Parathyroid adenoma (tissue), 2 donors: Measurements from ENCODE around the gene RASSF1.

Experiments used
- H2AFZ ChIP-seq: fragments of 300-600 bp; sonication (generic); one replicate; pipeline ENCODE4 v1.7.0; 2017; ENCODE audit warnings: antibody characterized with exemption, mild to moderate bottlenecking
- H3K27ac ChIP-seq: fragments of 300-600 bp; sonication (generic); one replicate; pipeline ENCODE4 v1.7.0; 2017
- H3K27me3 ChIP-seq: fragments of 300-600 bp; sonication (generic); one replicate; pipeline ENCODE4 v1.7.0; 2017; ENCODE audit warnings: low read length; ENCODE audit not compliant: control insufficient read depth, insufficient read depth
- H3K36me3 ChIP-seq: fragments of 300-600 bp; sonication (generic); one replicate; pipeline ENCODE4 v1.7.0; 2017; ENCODE audit warnings: low read length; ENCODE audit not compliant: control insufficient read depth, insufficient read depth
- H3K4me1 ChIP-seq: fragments of 300-600 bp; sonication (generic); one replicate; pipeline ENCODE4 v1.7.0; 2017; ENCODE audit warnings: control low read depth
- H3K4me2 ChIP-seq: fragments of 300-600 bp; sonication (generic); one replicate; pipeline ENCODE4 v1.7.0; 2017; ENCODE audit warnings: low read length
- H3K4me3 ChIP-seq: fragments of 300-600 bp; sonication (generic); one replicate; pipeline ENCODE4 v1.7.0; 2017; ENCODE audit warnings: low read depth, low read length
- H3K79me2 ChIP-seq: fragments of 300-600 bp; sonication (generic); one replicate; pipeline ENCODE4 v1.7.0; 2017; ENCODE audit warnings: control low read depth
- H3K9ac ChIP-seq: fragments of 300-600 bp; sonication (generic); one replicate; pipeline ENCODE4 v1.7.0; 2017; ENCODE audit warnings: mild to moderate bottlenecking
- H3K9me3 ChIP-seq: fragments of 300-600 bp; sonication (generic); one replicate; pipeline ENCODE4 v1.7.0; 2017; ENCODE audit warnings: low read length; ENCODE audit not compliant: control insufficient read depth
- CTCF ChIP-seq: fragments of 300-600 bp; sonication (generic); IDR thresholded peaks from one replicate; pipeline ENCODE4 v1.7.0; 2017; ENCODE audit warnings: antibody characterized with exemption, mild to moderate bottlenecking
- donor health status: primary hyperparathyroidism.

RASSF1 gene

GRCh38 chr3:50299929-50300680 is 40.5 kb downstream of the RASSF1 start:
- TF ChIP-seq CTCF, result no peak
- Histone ChIP-seq H2AFZ (peak overlapping the region; percentile 89), H3K9ac (no peak overlapping the region), H3K4me2 (peak overlapping the region; percentile 64), H3K9me3 (no peaks in the 10 kb centered on the region), H3K4me3 (peak overlapping the region; percentile 69), H3K79me2 (peaks cover 2% of the 10 kb centered on the region), H3K27ac (peak overlapping the region; percentile 82), H3K4me1 (peaks cover 17% of the 10 kb centered on the region), H3K36me3 (no peaks in the 10 kb centered on the region), H3K27me3 (no peaks in the 10 kb centered on the region)

GRCh38 chr3:50299638-50299928 is 41.1 kb downstream of the RASSF1 start:
- Histone ChIP-seq H3K4me1 (peaks cover 17% of the 10 kb centered on the region), H3K9me3 (no peaks in the 10 kb centered on the region), H3K9ac (no peak overlapping the region), H2AFZ (peak overlapping the region; percentile 89), H3K4me3 (peak overlapping the region; percentile 69), H3K4me2 (peak overlapping the region; percentile 64), H3K36me3 (no peaks in the 10 kb centered on the region), H3K27ac (peak overlapping the region; percentile 82), H3K79me2 (peaks cover 2% of the 10 kb centered on the region), H3K27me3 (no peaks in the 10 kb centered on the region)
- TF ChIP-seq CTCF, result no peak

GRCh38 chr3:50298836-50299637 is 41.6 kb downstream of the RASSF1 start, which contains the start of the genes HYAL3 and NAA80:
TSS of gene HYAL3 (minus strand) at chr3:50299405. CDS start at chr3:50295602, 3,803 bp downstream.
TSS of gene NAA80 (minus strand) at chr3:50299405. CDS start at chr3:50297463, 1,942 bp downstream.
- TF ChIP-seq CTCF, result peak; percentile 36
- Histone ChIP-seq H3K9me3 (no peaks in the 10 kb centered on the region), H3K36me3 (no peaks in the 10 kb centered on the region), H3K4me3 (peak within 1 kb of the TSS; percentile 69), H3K9ac (no peak within 1 kb of the TSS), H2AFZ (peak within 1 kb of the TSS; percentile 89), H3K27me3 (no peaks in the 10 kb centered on the region), H3K4me1 (peaks cover 17% of the 10 kb centered on the region), H3K4me2 (peak within 1 kb of the TSS; percentile 93), H3K27ac (peak within 1 kb of the TSS; percentile 82), H3K79me2 (peaks cover 2% of the 10 kb centered on the region)

- TF ChIP-seq CTCF, result no peak
- H3K27ac ChIP-seq, result peak overlapping the region; percentile 67
- peak overlapping the region; percentile 93 for H3K4me2 ChIP-seq
- H3K9me3 ChIP-seq, result no peaks in the 10 kb centered on the region
- H3K79me2 ChIP-seq, result peaks cover 2% of the 10 kb centered on the region
- H3K4me1 ChIP-seq, result peaks cover 17% of the 10 kb centered on the region
- no peaks in the 10 kb centered on the region for H3K27me3 ChIP-seq
- H3K4me3 ChIP-seq, result peak overlapping the region; percentile 69
- peak overlapping the region; percentile 84 for H2AFZ ChIP-seq
- H3K36me3 ChIP-seq, result no peaks in the 10 kb centered on the region
- no peak overlapping the region for H3K9ac ChIP-seq
These were observed 42.5 kb downstream of the RASSF1 start for GRCh38 chr3:50297896-50298725.
